WERI-Rb-1 (cell line): ENCODE measurements around the gene GAGE12J.
"Not testable (repeated sequence)": the region's sequence is repeated elsewhere in the genome, so short reads cannot be mapped to it uniquely, and the experiment has no call there.

Experiments
- DNase-seq: peaks from one replicate; pipeline ENCODE4 v3.0.0-alpha.2; 2020
- H3K27ac ChIP-seq: fragments of 250-450 bp; sonication (Bioruptor Pico); 2 replicates; pipeline ENCODE4 v1.5.1; 2020; ENCODE audit warnings: mild to moderate bottlenecking, moderate library complexity
- H3K27me3 ChIP-seq: fragments of 250-450 bp; sonication (Bioruptor Pico); 2 replicates; pipeline ENCODE4 v1.5.1; 2021; ENCODE audit warnings: mild to moderate bottlenecking, low read depth, moderate library complexity; ENCODE audit not compliant: insufficient read depth, severe bottlenecking
- H3K36me3 ChIP-seq: fragments of 250-450 bp; sonication (Bioruptor Pico); 2 replicates; pipeline ENCODE4 v1.5.1; 2020; ENCODE audit warnings: mild to moderate bottlenecking, moderate library complexity
- H3K4me3 ChIP-seq: 2 replicates; pipeline ENCODE4 v1.5.1; 2011; ENCODE audit warnings: low read depth, mild to moderate bottlenecking, control low read depth, low read length
- H3K9me3 ChIP-seq: fragments of 250-450 bp; sonication (Bioruptor Pico); 2 replicates; pipeline ENCODE4 v1.5.1; 2021; ENCODE audit warnings: mild to moderate bottlenecking, moderate library complexity; ENCODE audit not compliant: severe bottlenecking
- CTCF ChIP-seq: IDR thresholded peaks from 2 replicates; pipeline ENCODE4 v1.5.1; 2011; ENCODE audit warnings: low read depth, mild to moderate bottlenecking, control low read depth, inconsistent platforms, low read length

The GAGE12J gene

GRCh38 chrX:49321737-49322136 is at the start of gene GAGE12J:
GAGE12J (plus strand) TSS chrX:49322037; CDS start chrX:49323194, 1,157 bp downstream.
- not testable (repeated sequence) for H3K36me3 ChIP-seq, H3K4me3 ChIP-seq, H3K27me3 ChIP-seq, H3K9me3 ChIP-seq, DNase-seq, H3K27ac ChIP-seq

GRCh38 chrX:49272421-49272820 is 49.4 kb upstream of the GAGE12J start:
- TF ChIP-seq CTCF: no peak
- Histone ChIP-seq H3K4me3 (no peak overlapping the region), H3K27ac (no peak overlapping the region), H3K9me3 (no peaks in the 10 kb centered on the region), H3K27me3 (peaks cover 9% of the 10 kb centered on the region), H3K36me3 (peaks cover 3% of the 10 kb centered on the region; the same call in 1 of the 2 replicates)
- no peak for DNase-seq

DNA sequence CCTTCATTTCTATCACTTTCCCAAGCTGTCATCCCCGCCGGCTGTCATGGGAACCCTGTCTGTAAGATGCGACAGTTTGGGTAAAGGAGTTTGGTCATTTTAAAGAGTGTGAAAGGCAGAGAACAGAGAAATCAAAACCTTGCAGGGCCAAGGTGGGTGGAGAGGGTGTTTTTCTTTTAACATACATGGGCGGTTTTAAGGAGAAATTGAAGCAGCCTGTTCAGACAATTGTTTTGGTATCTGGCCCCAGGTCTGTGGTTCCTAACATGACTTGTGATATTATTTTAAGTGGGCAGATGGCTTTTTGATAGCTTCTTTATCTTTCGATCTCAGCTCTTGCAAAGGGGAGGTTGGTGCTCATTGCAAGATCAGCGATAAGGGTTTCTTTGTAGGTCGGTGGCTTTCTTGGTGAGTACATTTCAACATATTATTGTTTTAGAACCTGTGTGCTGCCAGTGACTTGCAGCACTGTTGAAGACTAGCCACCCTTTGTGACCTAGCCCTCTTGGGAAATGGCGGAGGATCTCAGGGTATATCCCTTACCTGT is 48.6 kb upstream of the GAGE12J start:
- peaks cover 3% of the 10 kb centered on the region; the same call in 1 of the 2 replicates for H3K36me3 ChIP-seq
- H3K9me3 ChIP-seq: no peaks in the 10 kb centered on the region
- no peak overlapping the region for H3K27ac ChIP-seq
- no peak overlapping the region for H3K4me3 ChIP-seq
- DNase-seq: no peak
- H3K27me3 ChIP-seq: peaks cover 7% of the 10 kb centered on the region
- TF ChIP-seq CTCF: no peak

- H3K27ac ChIP-seq: no peak overlapping the region
- no peak for TF ChIP-seq CTCF
Measured at GRCh38 chrX:49276207-49276606, 45.6 kb upstream of the GAGE12J start.

GRCh38 chrX:49276671-49277534 is 44.9 kb upstream of the GAGE12J start:
- peaks cover 4% of the 10 kb centered on the region for H3K27me3 ChIP-seq
- DNase-seq: no peak
- no peak overlapping the region for H3K27ac ChIP-seq
- no peak for TF ChIP-seq CTCF
- H3K4me3 ChIP-seq: no peak overlapping the region
- H3K36me3 ChIP-seq: no peaks in the 10 kb centered on the region
- no peaks in the 10 kb centered on the region for H3K9me3 ChIP-seq

More at GRCh38 chrX:49276207-49276606, 45.6 kb upstream of the GAGE12J start:
- DNase-seq: no peak
- Histone ChIP-seq H3K27me3 (peaks cover 4% of the 10 kb centered on the region), H3K36me3 (no peaks in the 10 kb centered on the region), H3K9me3 (no peaks in the 10 kb centered on the region), H3K4me3 (no peak overlapping the region)

DNA sequence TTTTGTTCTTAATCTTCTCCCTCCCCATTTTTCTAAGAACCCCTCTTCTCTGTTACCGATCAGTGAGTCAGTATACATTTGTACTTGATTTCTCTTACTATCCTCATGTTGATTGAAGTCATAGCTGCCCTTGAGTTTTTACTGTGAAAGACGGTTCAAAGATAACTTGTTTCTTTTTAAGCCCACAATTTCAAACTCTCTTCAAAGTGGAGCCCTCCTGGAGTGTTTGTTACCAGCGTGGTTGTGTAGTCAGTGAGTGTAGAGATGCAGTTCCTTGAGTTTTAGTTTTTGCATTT is 44.4 kb upstream of the GAGE12J start:
- Histone ChIP-seq H3K9me3 (no peaks in the 10 kb centered on the region), H3K36me3 (no peaks in the 10 kb centered on the region), H3K27me3 (peaks cover 4% of the 10 kb centered on the region), H3K4me3 (no peak overlapping the region), H3K27ac (no peak overlapping the region)
- no peak for TF ChIP-seq CTCF
- no peak for DNase-seq
